HK-2 (cell line): ENCODE measurements around the gene MEIOSIN.
A peak's percentile ranks its signal among the peaks of the same experiment; 100 is the strongest.
"Not testable (repeated sequence)": the region's sequence is repeated elsewhere in the genome, so short reads cannot be mapped to it uniquely, and the experiment has no call there.

ENCODE experiments used
- DNase-seq: peaks from one replicate; pipeline ENCODE4 v3.0.0-alpha.2; 2018; ENCODE audit not compliant: unreplicated experiment

MEIOSIN gene, protein sequence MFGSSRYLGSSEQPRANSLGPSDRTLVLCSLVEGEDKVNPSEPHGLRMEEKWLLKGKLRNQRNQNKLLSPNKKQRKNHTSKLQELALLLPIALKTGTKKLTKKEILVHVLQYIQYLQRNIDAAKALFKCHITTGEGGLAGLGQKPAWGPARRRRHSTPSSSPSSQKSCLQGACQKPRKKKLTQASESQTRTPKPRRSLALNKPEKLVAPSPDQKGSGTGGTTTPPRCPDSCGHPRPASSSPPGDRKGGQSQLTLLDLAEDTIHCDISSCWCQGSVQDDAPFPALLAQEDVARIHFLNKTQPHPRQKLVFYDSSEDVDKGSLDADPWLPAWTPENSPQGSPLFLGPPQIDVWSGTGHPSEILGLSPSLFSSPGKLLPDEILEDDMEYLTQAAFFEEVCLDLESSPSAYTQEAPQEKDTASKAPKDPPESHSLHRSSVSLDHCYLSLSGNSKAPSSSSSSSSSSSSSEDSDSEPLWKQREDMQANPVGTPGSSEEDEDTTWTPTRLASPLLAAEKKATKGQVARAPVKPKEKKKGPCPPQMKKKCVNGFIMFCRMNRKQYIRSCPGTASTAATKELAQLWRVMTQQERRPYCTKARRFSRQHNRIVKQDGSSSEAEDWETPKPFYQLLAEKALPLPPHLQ

DNA sequence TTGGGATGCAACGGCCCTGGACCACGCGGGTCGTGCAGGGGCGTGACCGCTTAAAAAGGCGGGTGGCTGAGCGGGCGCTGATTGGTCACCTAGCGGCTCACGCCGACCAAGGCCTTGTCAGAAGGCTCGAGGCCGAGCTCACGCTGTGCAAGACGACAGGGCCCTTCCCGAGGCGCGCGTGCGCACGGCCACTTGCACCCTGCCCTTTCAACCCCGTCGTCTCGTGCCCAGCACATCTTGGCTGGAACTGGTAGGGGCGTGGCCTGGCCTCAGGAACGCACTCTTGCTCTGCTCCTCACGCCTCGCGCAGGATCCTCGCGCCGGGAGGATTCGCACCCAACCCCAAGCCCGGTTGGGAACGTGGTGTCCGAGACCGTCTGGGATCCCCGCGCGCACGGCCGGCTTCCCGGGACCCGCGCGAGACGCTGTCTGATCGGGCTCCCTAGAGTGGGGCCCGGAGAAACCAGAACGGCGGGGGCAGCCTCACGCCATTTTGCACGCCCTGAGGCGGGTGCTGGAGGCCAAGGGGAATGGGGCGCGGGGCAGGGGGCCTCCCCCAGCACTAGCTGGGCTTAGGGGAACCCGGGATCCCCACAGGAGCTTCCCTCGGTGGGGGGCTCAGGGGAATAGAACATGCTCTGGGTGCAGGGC, at the start of gene MEIOSIN:
Gene MEIOSIN, plus strand, starts transcription at position 280 of the 651 bp plus-strand sequence. CDS start 1,938 bp downstream, outside the sequence.
- no peak for DNase-seq

DNA sequence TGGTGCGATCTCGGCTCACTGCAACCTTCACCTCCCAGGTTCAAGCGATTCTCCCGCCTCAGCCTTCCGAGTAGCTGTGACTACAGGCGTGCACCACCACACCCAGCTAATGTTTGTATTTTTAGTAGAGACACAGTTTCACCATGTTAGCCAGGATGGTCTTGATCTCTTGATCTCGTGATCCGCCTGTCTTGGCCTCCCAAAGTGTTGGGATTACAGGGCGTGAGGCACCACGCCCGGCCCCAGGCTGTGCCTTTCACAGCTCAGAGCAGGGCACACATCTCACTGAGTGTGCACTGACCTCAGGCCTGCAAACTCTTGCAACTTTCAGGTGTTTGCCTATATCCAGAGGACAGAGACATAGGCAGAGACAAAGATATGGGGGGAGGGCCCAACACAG, 48.2 kb upstream of the MEIOSIN start:
- DNase-seq: not testable (repeated sequence)

DNA sequence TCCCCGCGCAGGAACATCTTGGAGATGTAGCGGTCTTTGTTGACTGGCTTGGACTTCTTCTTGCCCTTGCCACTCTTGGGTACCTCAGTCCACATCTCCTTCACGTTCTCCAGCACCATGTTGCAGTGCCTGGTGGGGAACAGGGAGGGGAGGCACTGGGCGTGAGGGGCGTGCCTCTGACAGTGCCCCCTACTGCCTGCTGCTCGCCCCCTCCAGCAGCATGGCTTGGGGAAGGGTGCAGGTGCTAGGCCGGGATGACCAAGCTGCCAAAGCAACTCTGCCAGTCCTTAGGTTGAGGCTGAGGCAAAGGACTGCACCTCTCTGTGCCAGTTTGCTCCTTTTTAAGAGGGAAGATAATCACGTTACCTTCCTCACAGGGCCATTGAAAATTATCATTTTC, 45.6 kb upstream of the MEIOSIN start:
- DNase-seq: no peak

DNA sequence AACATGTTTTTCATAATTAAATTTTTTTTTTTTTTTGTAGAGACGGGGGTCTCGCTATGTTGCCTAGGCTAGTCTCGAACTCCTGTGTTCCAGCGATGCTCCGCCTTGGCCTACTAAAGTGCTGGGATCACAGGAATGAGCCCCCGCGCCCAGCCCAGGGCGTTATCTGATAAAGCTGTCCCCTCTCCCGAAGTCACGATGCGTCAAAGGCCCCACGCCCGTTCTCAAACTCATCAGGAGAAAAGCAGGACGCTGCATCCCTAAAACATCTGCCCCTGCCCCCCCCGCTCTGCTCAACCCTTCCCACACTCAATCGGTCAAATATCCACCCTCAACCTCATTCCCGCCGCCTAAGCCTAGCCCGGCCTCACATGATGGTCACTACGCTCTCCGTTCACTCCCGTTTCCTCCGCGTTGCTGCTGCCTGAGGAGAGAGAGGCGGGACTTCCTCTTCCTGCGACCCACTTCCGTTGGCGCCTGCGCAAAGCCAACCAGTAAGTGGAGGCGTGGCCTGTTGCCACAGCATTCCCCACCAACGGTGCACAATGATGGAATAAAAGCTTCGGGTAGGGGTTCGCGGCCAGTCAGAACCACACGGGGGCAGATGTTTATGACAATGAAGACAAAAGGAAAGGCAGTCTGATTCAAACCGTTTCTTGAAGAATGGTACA, 41.6 kb upstream of the MEIOSIN start, which contains the start of gene SNRPD2:
Gene SNRPD2, minus strand, starts transcription at position 438 of the 671 bp plus-strand sequence. Its CDS starts 65 bp downstream, at position 373.
- DNase-seq: peak; percentile 94

DNA sequence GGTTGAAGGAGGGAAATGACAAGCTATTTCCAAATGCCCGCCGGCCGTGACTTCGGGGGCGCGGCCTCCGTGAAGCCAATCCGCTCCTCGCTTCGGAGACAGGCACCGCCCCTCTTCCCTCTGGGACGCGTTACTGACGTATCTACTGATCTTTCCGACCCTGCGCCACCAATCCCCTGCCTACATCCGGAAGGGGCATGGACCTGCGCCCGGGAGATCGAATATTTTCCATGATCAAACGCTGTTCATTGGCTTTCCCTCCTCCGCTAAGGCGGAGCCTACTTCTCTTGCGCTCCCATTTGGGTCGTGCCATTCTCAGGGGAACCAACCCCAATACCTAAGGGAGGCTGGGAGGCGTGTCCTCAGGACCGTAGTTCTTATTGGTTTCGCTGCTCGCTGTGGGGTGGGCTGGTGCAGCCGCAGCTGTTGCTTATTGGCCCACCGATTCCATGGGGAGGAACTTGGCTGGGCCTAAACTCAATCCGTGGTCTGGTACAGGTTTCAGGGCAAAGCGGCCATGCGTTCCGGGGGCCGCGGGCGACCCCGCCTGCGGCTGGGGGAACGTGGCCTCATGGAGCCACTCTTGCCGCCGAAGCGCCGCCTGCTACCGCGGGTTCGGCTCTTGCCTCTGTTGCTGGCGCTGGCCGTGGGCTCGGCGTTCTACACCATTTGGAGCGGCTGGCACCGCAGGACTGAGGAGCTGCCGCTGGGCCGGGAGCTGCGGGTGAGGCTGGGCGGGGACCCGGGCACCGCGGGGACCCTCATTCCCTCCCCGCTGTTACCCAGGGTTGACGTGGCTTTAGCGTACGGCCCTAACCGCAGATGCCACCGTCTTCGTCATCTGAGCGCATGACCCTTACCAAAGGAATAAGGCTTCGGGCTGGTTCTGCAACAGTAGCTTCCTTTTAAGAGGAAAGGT, 40.8 kb upstream of the MEIOSIN start, which contains the start of gene QPCTL:
Gene QPCTL, plus strand, starts transcription at position 480 of the 919 bp plus-strand sequence. Its CDS starts 38 bp downstream, at position 518.
- peak; percentile 97 for DNase-seq

- peak; percentile 82 for DNase-seq
Measured at GRCh38 chr19:45693106-45693788, 40.0 kb upstream of the MEIOSIN start.

DNA sequence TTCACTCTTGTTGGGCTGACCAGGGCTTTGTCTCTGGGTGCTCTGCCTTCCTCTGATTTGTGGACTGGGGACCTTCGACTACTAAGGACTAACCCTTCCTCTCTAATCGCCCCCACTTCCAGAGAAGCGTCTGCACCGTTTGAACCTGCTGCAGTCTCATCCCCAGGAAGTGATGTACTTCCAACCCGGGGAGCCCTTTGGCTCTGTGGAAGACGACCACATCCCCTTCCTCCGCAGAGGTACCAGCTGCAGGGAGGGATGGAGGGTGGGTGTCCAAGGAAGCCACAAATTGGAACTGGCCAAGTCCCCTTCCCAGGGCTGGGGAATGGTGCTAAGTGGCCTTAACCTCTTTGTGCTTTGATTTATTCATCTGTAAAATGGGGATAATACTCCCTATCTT, 31.6 kb upstream of the MEIOSIN start:
- DNase-seq: no peak

DNA sequence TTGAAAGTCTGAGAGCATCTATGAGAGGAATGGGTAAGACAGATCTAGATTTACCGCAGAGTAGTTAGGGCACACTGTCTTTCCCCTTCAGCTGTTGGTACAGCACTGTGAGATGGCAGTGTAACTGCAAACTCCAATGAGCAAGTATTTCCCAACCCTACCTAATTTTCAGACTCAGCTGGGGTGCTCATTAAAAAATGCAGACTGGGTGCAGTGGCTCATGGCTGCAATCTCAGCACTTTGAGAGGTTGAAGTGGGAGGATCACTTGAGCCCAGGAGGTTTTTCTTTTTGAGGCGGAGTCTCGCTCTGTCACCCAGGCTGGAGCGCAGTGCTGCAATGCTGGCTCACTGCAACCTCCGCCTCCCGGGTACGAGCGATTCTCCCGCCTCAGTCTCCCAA, 28.1 kb upstream of the MEIOSIN start:
- DNase-seq: no peak

- DNase-seq: no peak
Measured at GRCh38 chr19:45705710-45706415, 27.4 kb upstream of the MEIOSIN start.

DNA sequence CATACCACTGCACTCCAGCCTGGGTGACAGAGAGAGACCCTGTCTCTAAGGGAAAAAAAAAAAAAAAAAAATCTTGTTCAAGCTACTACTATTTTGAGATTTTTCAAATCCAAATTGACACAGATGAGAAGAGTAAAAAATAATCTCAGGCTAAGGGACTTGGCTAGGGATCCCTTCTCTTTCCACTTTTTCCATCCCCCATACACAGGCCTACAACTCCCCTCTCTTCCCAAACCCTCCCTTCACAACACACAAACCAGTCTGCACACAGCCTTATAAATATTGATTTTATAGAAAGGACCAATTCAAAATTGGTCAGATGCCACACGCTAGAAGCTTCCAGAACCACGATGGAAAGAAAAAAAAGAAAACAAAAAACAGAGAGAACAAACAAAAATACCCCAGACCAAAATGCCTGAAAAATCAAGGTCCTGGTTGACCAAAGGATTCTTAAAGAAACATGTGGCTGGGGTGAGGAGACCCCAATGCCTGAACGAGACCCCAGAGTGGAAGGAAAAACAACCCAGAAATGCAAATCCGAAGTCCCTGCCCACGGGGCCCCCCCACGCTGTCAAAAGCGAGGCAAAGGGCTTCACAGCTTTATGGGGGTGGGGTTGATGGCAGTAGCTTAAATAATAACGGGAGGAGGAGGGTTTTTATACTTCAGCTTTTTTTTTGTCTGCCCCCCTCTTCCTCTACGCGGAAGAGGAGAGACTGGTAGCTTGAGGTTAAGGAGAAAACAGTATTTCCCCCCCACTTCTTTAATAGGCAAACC, 22.7 kb upstream of the MEIOSIN start:
- DNase-seq: no peak

GRCh38 chr19:45711851-45712698, 21.2 kb upstream of the MEIOSIN start:
- no peak for DNase-seq

- DNase-seq: no peak
Measured at GRCh38 chr19:45712699-45713067, 20.6 kb upstream of the MEIOSIN start.

DNA sequence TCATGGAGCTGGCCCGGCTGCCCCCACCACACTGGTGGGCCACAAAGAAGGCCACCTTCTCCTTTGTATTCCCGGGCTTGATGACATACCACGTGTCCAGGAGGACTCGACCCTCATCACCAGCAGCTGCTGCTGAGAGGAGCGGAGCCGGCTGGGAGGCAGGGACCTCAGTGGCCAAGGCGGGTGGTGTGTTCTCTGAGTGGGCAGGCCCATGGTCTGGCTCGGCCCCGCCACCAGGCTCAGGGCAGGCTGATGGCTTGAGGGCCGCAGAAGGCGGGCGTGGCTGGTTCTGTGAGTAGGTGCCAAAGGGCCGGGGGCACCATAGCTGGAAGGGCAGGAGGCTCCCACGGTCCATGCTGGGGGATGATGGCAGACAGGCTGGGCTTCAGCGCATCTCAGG, 20.1 kb upstream of the MEIOSIN start:
- no peak for DNase-seq

DNA sequence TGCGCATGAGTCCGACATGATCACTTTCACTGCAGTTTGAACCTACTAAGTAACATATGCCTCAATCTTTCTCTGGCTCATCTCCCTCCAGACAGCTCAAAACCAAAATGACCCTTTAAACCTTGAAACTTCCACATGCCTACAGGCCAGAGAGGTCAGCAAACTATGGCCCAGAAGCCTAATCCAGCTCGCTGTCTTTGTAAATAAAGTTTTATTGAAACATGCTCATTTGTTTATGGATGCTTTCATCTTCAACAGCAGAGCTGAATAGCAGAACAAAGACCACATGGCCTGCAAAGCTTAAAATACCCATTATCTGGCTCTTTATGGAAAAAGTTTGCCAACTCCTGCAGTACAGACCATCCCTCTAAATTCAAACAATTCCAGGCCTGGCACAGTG, 18.1 kb upstream of the MEIOSIN start:
- no peak for DNase-seq

- peak; percentile 37 for DNase-seq
Measured at GRCh38 chr19:45716359-45717130, 16.7 kb upstream of the MEIOSIN start.

DNA sequence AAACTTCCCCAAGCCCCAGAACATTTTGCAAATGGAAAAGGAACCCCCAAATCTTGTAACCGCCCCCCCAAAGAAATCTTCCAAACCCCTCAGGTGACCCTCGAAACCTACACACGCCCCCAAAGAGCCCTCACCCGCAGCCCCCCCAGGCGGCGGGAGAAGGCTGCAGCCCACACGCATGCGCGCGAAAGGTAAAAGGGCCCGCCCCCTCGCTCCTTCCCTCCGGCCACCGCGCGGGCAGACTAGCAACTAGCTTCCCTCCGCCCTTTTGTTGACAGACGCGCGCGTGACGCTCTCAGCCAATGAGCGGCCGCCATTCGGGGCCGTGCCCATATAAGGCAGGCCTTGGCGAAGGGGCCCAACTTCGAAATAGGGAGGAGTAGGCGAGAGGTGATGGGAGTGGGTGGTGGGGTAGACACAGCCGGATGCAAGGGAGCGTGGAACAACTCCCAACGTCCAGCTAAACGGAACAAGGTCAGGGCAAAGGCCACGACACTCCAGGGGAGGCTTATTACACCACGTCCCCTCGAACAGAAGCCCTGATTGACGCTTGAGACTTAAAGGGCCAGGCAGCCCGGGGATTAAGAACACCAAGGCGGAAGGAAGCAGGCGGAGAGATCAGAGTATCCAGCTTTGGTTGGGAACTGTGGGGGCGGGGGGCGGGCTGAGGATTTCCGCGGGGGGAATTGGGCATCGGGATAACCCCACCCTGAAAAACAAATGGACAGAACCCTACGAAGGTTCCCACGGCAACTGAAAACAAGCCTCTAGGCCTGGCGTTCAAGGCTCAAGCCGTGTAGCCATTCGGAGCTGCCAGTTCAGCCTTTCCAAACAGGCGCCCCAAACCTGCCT, 15.9 kb upstream of the MEIOSIN start:
- peak; percentile 100 for DNase-seq
